ENCODE measurements around the gene LDHAL6A. TPM values are rescaled to one million over a fixed set of nuclear protein-coding genes. Genes with fewer than 3 reads are reported as not detected.

LDHAL6A gene
- polyA plus RNA-seq, 2 of the 4 experiments (the other 2 are of a cell fraction), result not detected

- TF ChIP-seq JUN (IDR thresholded peaks at IDR 0.05) (peak; percentile 22 to 81; a peak in 3 of 5 replicates), POLR2AphosphoS2 (conservative IDR thresholded peaks at IDR 0.05; ENCODE audit: low read length) (peak; percentile 74; the same call in 1 of the 2 replicates), POLR2A (IDR thresholded peaks at IDR 0.05; ENCODE audit: low read length) (no peak), HOXA7 (CRISPR knock-in tag; IDR thresholded peaks at IDR 0.05) (0 out of 2 replicates have a peak, but pooled peaks have one; percentile 33)
These were observed 46.9 kb upstream of the LDHAL6A start (continued) for GRCh38 chr11:18408558-18409291.

DNA sequence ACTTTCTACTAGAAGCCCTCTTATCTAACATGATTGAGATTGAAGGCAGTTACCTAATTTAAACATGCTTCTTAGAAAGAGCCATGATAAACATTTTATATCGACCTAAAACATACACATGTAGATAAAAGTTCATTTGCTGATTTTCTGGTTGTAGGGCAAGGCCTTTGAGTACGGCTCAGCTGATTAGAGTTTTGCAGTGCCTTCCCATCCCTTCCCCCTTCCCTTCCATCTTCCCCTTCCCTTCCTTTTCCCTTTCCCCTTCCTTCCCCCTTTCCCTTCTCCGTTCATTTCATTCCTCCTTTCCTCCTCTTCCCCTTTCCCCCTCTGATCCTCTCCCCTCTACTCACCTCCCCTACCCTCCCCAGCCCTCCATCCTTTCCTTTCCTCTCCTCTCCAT lies 39.2 kb upstream of the LDHAL6A start:
- 0 out of 3 replicates have a peak, but pooled peaks cover 6% of the 10 kb centered on the region for H3K4me1 ChIP-seq
- no peak overlapping the region for H3K27ac ChIP-seq
- POLR2A ChIA-PET, result no interaction called here
- ATAC-seq (no peak), DNase-seq (ENCODE audit: low read depth in 1 of 2, low spot score in 1 of 2) (no peak), FAIRE-seq (no peak)
- CTCF ChIA-PET, result no interaction called here
- H3K4me3 ChIP-seq, result no peak overlapping the region
- TF ChIP-seq MAFK (IDR thresholded peaks at IDR 0.05; ENCODE audit: partially characterized antibody) (no peak), EHMT2 (IDR thresholded peaks at IDR 0.05; ENCODE audit: low read depth) (no peak), SREBF2 (IDR thresholded peaks at IDR 0.05) (no peak), TP53 (CRISPR knock-in tag; IDR thresholded peaks at IDR 0.05) (no peak), HEYL (CRISPR knock-in tag; IDR thresholded peaks at IDR 0.05) (no peak), GATA3 (IDR thresholded peaks at IDR 0.05; ENCODE audit: borderline replicate concordance) (no peak), RCOR1 (IDR thresholded peaks at IDR 0.05; ENCODE audit: low read depth, low read length) (no peak), KDM1A (IDR thresholded peaks at IDR 0.05; ENCODE audit: low read depth) (no peak), NPAS2 (CRISPR knock-in tag; IDR thresholded peaks at IDR 0.05; ENCODE audit: borderline replicate concordance) (no peak), SMC3 (IDR thresholded peaks at IDR 0.05) (no peak), HOXA7 (CRISPR knock-in tag; IDR thresholded peaks at IDR 0.05) (no peak), ZFP36 (IDR thresholded peaks at IDR 0.05; ENCODE audit: borderline replicate concordance, partially characterized antibody) (no peak)
- TF ChIP-seq, protein P1, sequence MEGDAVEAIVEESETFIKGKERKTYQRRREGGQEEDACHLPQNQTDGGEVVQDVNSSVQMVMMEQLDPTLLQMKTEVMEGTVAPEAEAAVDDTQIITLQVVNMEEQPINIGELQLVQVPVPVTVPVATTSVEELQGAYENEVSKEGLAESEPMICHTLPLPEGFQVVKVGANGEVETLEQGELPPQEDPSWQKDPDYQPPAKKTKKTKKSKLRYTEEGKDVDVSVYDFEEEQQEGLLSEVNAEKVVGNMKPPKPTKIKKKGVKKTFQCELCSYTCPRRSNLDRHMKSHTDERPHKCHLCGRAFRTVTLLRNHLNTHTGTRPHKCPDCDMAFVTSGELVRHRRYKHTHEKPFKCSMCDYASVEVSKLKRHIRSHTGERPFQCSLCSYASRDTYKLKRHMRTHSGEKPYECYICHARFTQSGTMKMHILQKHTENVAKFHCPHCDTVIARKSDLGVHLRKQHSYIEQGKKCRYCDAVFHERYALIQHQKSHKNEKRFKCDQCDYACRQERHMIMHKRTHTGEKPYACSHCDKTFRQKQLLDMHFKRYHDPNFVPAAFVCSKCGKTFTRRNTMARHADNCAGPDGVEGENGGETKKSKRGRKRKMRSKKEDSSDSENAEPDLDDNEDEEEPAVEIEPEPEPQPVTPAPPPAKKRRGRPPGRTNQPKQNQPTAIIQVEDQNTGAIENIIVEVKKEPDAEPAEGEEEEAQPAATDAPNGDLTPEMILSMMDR (IDR thresholded peaks at IDR 0.05), result no peak
- H3K9me3 ChIP-seq, result no peaks in the 10 kb centered on the region
- 85% methylated on average over 3 of the region's 3 CpGs for WGBS (ENCODE audit: missing lambda C conversion rate)
- no peak overlapping the region for H3K4me2 ChIP-seq

GRCh38 chr11:18419040-18419439 lies 36.6 kb upstream of the LDHAL6A start:
- TF ChIP-seq CEBPB (IDR thresholded peaks at IDR 0.05) (no peak), RARB (CRISPR knock-in tag; IDR thresholded peaks at IDR 0.05) (no peak), CHD2 (IDR thresholded peaks at IDR 0.05; ENCODE audit: low read length, partially characterized antibody) (no peak), SMC3 (IDR thresholded peaks at IDR 0.05) (no peak), FOSB (CRISPR knock-in tag; IDR thresholded peaks at IDR 0.05) (no peak), HOXA7 (CRISPR knock-in tag; IDR thresholded peaks at IDR 0.05) (no peak), EHMT2 (IDR thresholded peaks at IDR 0.05; ENCODE audit: low read depth) (no peak)
- TF ChIP-seq, protein P1 (IDR thresholded peaks at IDR 0.05), result no peak
- Histone ChIP-seq H3K27ac (no peak overlapping the region), H3K4me2 (no peak overlapping the region), H3K9me3 (no peaks in the 10 kb centered on the region), H3K4me1 (no peaks in the 10 kb centered on the region), H3K4me3 (no peak overlapping the region)
- ATAC-seq, result no peak
- WGBS (ENCODE audit: missing lambda C conversion rate), result 94% methylated on average over 2 of the region's 2 CpGs
- ChIA-PET CTCF (interaction anchor here (1.5 kb wide), 2 partner anchors 9 to 11 kb away, joined by 3 to 5 read pairs; no protein-coding TSS in a partner anchor), POLR2A (no interaction called here)
- FAIRE-seq, result no peak
- no peak for DNase-seq (ENCODE audit: low read depth in 1 of 2, low spot score in 1 of 2)

All from A549 (cell line).